Mammary epithelial cell (primary cell): Measurements from ENCODE around the gene ZNF496.

ENCODE experiments used
- EZH2 ChIP-seq: IDR thresholded peaks from 2 replicates; pipeline ENCODE4 v1.6.1; 2012; ENCODE audit warnings: low read length, inconsistent platforms, borderline replicate concordance
- TF ChIP-seq, protein P1 (sequence below), 2 donors: IDR thresholded peaks in 1 of 2; conservative IDR thresholded peaks in 1 of 2; 2 replicates each; pipeline ENCODE4 v1.5.1; 2011 to 2012; ENCODE audit warnings: inconsistent platforms in 2 of 2, low read length in 2 of 2, mild to moderate bottlenecking in 2 of 2, control low read depth in 1 of 2, low read depth in 1 of 2; ENCODE audit not compliant: insufficient read depth in 1 of 2; ENCODE audit errors: extremely low read depth in 1 of 2

DNA sequence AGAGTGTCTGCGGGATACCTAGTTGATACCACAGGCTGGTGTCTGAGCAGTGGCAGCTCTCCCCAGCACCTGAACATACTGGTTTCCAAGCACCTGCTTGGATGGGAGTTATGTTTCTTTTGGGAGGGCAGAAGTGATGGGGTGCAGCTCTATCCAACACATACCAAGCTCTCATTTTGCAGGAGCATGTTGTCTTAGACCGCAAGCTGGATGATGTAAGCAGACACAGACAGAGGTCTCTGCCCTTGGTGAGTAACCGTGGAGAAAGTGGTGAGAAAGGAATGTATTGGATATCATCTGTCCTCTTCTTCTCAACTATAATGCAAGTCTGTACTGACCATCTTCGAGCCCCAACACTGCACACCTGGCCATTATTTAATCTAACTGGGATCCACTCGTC is 37.4 kb downstream of the ZNF496 start:
- TF ChIP-seq, protein P1, sequence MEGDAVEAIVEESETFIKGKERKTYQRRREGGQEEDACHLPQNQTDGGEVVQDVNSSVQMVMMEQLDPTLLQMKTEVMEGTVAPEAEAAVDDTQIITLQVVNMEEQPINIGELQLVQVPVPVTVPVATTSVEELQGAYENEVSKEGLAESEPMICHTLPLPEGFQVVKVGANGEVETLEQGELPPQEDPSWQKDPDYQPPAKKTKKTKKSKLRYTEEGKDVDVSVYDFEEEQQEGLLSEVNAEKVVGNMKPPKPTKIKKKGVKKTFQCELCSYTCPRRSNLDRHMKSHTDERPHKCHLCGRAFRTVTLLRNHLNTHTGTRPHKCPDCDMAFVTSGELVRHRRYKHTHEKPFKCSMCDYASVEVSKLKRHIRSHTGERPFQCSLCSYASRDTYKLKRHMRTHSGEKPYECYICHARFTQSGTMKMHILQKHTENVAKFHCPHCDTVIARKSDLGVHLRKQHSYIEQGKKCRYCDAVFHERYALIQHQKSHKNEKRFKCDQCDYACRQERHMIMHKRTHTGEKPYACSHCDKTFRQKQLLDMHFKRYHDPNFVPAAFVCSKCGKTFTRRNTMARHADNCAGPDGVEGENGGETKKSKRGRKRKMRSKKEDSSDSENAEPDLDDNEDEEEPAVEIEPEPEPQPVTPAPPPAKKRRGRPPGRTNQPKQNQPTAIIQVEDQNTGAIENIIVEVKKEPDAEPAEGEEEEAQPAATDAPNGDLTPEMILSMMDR (conservative IDR thresholded peaks at IDR 0.05 in 1 of 2, IDR thresholded peaks at IDR 0.05 in 1 of 2; ENCODE audit: extremely low read depth in 1 of 2, insufficient read depth in 1 of 2, low read depth in 1 of 2, low read length in 2 of 2), result no peak
- no peak for TF ChIP-seq EZH2
